Epidermal melanocyte (primary cell): ENCODE results near the gene PAX8.

Experiments
- DNase-seq: peaks from one replicate; pipeline ENCODE4 v3.0.0; 2011; ENCODE audit warnings: low spot score; ENCODE audit not compliant: insufficient read length

PAX8 gene

DNA sequence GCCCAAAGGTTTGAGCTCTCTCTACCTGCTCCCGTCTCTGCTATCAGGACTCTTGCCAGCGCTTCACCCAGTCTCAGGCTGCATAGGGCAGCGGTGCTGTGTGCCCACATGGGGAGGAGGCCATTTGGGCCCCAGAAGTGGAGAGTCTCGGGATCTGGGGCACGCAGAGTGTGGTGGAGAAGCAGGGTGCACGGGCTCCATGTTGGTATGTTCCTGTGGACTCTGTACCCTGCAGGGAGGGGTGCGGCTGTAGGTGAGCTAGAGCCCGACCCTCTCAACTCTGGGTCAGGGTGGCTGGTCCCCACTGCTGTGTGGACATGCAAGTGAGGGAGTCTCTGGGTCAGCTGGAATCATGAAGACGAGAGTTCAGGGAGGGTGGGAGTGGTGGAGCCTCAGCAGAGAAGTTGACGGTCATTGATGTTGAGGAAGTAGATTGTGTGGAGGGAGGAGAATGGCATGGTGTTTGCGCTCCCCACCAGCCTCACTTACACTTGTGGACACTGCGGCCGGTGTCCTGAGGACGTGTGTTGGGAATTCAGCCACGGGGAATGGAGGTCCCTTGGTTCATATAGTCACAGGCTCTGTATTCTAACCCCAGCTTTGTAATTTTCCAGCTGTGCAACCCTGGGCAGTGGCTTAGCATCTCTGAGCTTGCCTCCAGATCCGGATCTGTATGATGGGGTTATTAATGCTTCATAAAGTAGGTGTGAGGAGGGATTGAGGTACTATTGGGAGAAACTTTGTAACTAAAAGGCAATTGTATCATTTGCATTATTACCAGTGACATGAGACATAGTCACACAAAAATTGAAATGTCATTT lies 105.8 kb downstream of the PAX8 start:
- no peak for DNase-seq

DNA sequence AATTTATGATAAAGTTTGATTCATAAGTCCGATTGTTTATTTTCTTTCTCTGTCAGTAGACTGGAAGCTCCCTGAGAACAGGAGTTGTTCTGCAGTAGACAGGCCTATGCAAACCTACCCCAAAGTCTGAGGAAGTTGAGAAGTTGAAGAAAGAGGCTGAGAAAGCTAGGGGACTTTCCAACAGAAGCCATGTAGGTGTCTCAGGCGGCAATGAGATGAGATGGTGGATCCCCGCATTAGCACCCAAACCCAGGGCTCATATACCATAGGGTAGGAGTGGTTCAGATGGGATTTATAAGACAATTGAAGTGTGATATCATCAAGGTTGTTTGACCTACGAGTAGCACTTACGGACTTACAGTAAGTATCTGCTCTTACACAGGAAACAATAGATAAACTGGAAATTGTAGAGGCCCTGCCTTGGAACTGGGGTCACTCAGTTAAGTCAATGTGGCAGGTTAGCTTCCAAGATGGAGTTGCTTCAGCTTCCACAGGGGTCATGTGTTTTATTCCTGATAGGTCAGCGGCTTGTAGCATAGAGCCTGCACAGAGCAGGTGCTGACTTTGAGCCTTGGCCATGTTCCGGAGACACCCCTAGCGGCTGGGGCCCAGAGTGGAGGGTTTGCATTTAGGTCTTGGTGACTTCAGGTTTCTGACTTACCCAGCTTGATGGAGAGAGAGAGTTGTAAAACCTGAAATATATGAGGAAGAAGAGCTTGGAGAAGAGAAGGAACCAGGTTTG lies 107.2 kb downstream of the PAX8 start:
- DNase-seq = no peak

DNA sequence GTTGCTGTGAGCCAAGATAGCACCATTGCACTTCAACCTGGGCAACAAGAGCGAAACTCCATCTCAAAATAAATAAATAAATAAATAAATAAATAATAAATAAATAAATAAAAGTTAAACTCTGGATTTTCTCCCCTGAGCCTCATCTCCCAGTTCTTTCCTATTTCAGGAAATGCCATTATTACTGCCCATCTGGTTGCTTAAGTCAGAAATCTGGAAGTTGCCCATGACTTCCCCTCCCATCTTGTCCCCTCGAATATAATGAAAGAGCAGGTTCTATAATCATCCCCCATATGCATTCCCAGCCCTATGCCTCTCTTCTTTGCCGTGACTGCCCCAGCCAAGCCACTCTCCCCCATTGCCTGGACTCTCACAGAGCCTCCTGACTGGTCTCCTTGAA lies 109.1 kb downstream of the PAX8 start:
- no peak for DNase-seq

DNA sequence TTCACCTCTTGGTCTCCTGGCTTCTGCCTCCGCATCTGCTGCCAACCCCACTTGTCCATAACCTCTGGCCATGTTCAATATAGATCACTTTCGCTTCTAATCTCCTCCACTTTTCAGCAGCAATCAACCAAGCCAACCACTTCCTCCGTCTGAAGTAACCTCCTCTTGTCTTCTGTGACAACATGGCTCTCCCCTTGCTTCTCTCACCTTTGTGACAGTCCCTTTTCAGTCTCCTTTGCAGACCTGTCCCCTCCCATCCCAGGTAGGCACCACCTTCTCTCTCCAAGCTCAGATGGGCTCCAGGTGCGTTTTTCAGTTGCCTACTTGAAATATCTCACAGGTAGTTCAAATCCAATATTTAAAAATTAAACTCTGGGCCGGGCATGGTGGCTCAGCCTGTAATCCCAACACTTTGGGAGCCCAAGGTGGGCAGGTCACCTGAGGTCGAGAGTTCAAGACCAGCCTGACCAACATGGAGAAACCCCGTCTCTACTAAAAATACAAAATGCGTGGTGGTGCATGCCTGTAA lies 109.7 kb downstream of the PAX8 start:
- no peak for DNase-seq

DNA sequence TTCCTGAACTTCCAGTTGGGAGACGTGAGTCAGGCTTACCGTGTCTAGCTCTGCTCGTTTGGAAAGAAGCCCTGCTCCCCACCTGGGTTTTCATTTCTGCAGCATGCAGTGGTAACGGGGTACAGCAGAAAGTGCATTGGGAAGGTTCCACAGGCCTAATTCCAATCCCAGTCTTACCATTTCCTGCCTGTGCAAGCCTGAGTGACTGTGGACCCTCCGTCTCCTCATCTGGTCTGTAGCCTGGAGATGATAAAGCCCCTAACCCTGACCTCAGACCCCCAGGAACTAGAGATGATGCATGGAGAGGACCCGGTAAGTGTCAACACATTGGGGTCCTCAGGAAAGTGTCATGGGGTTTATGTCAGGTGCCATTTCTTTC lies 110.8 kb downstream of the PAX8 start:
- DNase-seq = no peak

DNA sequence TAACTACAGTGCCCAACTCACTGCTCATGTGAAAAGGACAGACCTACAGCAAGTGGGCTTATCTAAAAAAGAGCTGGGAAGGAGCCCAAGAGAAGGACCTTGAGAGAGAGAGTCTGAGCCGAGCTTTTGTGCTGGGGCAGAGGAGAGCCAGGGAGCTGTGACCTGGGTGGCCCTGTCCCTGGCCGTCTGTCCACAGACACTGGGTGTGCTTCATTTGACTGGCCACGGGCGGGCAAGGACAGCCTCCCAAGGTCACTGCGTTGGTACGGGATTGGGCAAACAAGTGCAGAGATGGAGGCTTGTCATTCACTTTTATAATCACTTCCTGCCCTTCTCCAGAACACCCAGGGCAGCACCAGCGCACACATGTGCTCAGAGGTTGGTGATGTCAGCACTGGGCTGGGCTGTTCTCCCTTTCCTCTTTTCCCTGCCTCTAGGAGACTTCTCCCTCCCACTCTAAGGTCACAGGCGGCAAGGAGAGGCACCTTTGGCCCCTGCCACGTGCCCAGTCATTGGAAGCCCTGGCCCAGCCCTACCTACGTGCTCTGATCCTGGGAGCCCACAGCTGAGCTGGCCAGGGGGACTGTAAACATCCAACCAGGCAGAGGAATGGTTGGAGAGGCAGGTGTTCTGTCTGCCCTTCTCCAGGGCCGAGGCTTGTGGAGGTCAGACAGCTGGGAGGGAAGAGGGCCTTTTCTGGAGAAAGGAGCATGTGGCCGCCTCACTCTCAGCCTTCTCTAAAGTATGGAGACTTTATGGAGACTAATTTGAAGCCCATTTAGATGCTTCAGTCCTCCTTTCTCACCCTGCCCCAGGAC lies 111.4 kb downstream of the PAX8 start:
- peak; percentile 7 for DNase-seq

DNA sequence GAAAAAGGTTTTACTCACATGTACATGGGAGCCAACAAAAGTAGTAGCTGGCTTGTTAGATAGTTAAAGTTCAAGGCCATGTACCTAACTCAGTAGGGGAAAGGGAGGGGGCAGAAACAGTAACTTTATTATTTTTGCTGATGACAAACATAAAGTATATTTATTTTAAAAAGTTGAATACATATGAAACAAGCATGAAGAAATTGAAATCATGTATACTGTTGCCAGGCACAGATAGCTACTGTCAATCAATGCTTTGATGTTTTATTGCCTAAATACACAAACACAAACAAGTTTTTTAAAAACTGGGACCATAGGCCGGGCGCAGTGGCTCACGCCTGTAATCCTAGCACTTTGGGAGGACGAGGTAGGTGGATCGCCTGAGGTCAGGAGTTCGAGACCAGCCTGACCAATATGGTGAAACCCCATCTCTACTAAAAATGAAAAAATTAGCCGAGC lies 112.5 kb downstream of the PAX8 start:
- no peak for DNase-seq
